ENCODE data around the gene PARD3.

GRCh38 chr10:34272316-34272715 lies 542.8 kb downstream of the PARD3 start:
- TF ChIP-seq CTCF (IDR thresholded peaks at IDR 0.05), result no peak
- no peak for TF ChIP-seq POLR2A (IDR thresholded peaks at IDR 0.05)
